NCI-H146 treated with DMSO at 0.1 percent for 48 hours (cell line): Measurements from ENCODE around the gene UBAP2L.

Source experiments
- DNase-seq: peaks from one replicate; lab custom pipeline; 2025; ENCODE audit not compliant: unreplicated experiment; lab: John Stamatoyannopoulos, UW

UBAP2L gene, protein sequence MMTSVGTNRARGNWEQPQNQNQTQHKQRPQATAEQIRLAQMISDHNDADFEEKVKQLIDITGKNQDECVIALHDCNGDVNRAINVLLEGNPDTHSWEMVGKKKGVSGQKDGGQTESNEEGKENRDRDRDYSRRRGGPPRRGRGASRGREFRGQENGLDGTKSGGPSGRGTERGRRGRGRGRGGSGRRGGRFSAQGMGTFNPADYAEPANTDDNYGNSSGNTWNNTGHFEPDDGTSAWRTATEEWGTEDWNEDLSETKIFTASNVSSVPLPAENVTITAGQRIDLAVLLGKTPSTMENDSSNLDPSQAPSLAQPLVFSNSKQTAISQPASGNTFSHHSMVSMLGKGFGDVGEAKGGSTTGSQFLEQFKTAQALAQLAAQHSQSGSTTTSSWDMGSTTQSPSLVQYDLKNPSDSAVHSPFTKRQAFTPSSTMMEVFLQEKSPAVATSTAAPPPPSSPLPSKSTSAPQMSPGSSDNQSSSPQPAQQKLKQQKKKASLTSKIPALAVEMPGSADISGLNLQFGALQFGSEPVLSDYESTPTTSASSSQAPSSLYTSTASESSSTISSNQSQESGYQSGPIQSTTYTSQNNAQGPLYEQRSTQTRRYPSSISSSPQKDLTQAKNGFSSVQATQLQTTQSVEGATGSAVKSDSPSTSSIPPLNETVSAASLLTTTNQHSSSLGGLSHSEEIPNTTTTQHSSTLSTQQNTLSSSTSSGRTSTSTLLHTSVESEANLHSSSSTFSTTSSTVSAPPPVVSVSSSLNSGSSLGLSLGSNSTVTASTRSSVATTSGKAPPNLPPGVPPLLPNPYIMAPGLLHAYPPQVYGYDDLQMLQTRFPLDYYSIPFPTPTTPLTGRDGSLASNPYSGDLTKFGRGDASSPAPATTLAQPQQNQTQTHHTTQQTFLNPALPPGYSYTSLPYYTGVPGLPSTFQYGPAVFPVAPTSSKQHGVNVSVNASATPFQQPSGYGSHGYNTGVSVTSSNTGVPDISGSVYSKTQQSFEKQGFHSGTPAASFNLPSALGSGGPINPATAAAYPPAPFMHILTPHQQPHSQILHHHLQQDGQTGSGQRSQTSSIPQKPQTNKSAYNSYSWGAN

GRCh38 chr1:154220071-154220969, at the start of gene UBAP2L:
Gene UBAP2L, plus strand, starts transcription at chr1:154220955. Its CDS starts 4,169 bp downstream, at chr1:154225124.
- peak; percentile 97 for DNase-seq

- no peak for DNase-seq
Measured at GRCh38 chr1:154171223-154171583, 49.6 kb upstream of the UBAP2L start.

- DNase-seq: no peak
Measured at GRCh38 chr1:154171880-154172279, 48.9 kb upstream of the UBAP2L start.

DNA sequence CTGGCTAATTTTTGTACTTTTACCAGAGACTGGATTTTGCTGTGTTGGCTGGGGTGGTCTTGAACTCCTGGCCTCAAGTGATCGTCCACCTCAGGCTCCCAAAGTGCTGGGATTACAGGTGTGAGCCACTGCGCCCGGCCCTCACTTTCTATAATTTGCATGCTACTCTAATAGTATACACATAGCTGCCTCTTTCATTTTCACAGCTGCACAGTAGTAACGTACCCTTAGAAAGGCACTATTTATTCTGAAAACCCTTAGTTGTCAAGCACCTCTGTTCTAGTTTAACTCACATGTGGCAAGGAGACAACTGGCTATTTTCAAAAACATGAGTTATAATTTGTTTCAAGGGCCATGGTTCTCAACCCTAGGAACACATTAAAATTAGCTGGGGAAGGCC, 46.1 kb upstream of the UBAP2L start:
- no peak for DNase-seq

GRCh38 chr1:154176337-154176736, 44.4 kb upstream of the UBAP2L start:
- DNase-seq: no peak

GRCh38 chr1:154178013-154178412, 42.7 kb upstream of the UBAP2L start:
- no peak for DNase-seq

- DNase-seq: no peak
Measured at GRCh38 chr1:154178911-154179811, 41.6 kb upstream of the UBAP2L start.

- DNase-seq: no peak
Measured at GRCh38 chr1:154179946-154180687, 40.6 kb upstream of the UBAP2L start.

GRCh38 chr1:154181944-154182343, 38.8 kb upstream of the UBAP2L start:
- DNase-seq: no peak

DNA sequence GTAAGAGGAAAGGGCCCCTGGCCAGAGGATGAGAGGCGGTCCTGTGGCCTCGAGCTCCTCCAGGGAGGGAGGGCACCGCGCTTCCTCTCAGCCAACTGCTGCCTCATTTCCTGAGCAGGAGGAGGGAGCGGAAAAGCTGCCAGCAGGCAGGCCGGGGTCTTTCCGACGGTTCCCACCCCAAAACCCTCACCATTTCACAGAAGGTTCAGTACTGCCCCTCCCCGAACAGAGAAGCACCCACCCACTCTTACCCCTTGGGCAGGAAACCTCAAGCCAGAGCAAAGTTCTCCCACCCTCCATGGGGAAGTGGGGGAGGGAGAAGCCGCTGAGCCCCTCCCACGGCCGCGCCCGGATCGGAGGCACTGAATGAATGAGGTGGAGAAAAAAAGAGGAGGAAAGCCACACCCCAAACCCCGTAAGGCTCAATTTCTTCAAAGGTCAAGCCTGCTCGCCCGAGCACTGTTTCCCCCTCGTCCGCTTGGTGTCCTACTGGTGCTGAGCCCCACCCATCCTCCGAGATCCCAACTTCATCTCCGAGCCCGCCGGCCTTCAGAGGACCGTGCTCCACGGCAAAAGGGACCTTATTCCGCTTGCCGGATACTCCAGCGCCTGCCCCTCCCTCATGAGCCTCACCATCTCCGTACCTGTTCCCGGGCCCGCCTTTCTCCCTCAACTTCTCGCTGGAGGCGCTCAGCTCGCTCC, 38.3 kb upstream of the UBAP2L start:
- peak; percentile 22 for DNase-seq

DNA sequence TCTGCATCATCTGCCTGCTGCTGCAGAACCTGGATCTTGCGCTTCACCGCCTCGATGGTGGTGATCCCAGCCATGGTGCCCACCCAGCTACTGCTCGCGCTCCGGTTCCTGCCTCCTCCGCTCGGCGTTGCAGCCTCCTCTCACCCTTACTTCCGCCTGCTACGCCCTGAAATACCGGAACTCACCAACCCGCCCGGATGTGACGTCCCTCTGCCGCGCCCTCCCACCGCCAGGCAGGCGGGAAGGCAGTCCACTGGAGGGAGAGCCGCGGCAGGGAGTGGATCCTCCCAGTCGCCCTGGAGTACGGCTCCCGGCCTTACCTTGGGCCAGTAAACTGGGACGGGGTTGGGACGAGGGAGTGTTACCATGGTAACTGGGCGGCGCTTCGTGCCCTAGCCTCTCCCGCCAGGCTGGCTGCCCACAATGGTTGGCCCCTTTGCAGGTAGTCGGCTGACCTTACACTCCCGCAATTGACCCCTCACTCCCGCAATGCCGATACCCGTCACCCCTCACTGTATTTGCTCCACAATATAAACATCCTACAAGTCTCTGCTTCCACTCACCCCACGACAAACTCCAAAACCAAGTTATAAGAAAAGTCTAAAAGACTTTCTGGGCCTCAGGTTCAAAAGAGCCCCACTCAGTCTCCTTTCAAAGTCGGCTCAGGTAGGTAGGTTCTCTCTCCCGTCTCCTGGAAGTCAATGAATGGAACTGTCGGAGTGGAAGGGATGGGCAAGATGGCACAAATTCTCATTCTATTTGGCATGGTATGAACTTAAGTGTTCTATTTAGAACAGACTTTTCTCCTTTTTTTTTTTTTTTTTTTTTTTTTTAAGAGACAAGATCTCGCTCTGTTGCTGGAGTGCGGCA, 37.5 kb upstream of the UBAP2L start:
- DNase-seq: peak; percentile 96

- peak; percentile 95 for DNase-seq
Measured at GRCh38 chr1:154186177-154186576, 34.6 kb upstream of the UBAP2L start.

- DNase-seq: peak; percentile 68
Measured at GRCh38 chr1:154186852-154187501, 33.8 kb upstream of the UBAP2L start.

- DNase-seq: no peak
Measured at GRCh38 chr1:154190550-154190949, 30.2 kb upstream of the UBAP2L start.

- DNase-seq: peak; percentile 46
Measured at GRCh38 chr1:154191990-154192461, 28.7 kb upstream of the UBAP2L start, which contains the start of gene TPM3. Gene TPM3, minus strand, starts transcription at chr1:154192100. Its CDS starts 82 bp downstream, at chr1:154192018.

- no peak for DNase-seq
Measured at GRCh38 chr1:154192476-154192875, 28.3 kb upstream of the UBAP2L start.

DNA sequence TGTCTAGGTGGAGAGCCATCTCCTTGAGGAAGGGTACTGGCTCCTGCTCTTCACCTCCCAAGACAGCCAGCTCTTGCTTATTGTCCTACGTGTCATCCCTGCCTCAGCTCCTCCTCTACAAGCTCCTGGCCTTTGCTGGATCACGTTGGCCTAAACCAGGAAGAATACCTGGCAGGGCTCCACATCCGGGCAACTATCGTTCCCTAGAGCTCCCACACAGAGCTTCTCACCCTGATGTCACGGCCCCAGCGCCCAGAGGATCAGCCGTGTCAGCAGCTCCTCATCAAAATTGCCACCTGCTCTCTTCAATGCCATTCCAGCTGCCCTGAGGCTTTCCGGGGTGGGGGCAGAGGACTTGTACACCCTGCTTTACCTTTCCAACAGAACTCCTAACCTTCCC, 26.9 kb upstream of the UBAP2L start:
- DNase-seq: no peak
